ENCODE results near the gene RBM4B.

Gene RBM4B

DNA sequence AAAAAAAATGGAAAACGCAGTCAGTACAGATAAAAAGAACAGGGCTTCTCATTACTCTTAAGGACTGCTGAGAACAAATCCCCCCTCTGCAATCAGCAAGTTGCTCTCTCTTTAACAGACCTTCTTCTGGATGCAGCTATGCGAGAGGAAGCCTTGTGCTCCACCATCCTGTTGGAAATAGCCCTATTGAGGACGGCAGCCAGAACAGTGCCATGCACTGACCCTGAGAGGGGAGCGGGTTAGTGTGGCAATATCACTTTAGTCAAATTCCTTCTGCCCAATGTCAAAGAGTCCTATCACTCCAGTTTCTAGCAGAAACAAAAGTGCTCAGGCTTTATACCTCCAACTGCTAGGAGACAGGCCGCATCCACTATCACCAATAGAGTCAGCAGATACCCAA is 6.9 kb downstream of the RBM4B start:
- H3K27ac ChIP-seq = no peak overlapping the region
- no peaks in the 10 kb centered on the region for H3K27me3 ChIP-seq (ENCODE audit: control insufficient read depth, insufficient read depth, low read length)
- no peak overlapping the region for H3K4me2 ChIP-seq (ENCODE audit: low read length)
- H3K4me3 ChIP-seq (ENCODE audit: low read depth, low read length) = no peak overlapping the region
- H3K9ac ChIP-seq = no peak overlapping the region
- peaks cover 4% of the 10 kb centered on the region for H3K79me2 ChIP-seq
- no peaks in the 10 kb centered on the region for H3K9me3 ChIP-seq (ENCODE audit: control insufficient read depth, low read length)
- no peaks in the 10 kb centered on the region for H3K36me3 ChIP-seq (ENCODE audit: control insufficient read depth, insufficient read depth, low read length)
- TF ChIP-seq, protein P1, sequence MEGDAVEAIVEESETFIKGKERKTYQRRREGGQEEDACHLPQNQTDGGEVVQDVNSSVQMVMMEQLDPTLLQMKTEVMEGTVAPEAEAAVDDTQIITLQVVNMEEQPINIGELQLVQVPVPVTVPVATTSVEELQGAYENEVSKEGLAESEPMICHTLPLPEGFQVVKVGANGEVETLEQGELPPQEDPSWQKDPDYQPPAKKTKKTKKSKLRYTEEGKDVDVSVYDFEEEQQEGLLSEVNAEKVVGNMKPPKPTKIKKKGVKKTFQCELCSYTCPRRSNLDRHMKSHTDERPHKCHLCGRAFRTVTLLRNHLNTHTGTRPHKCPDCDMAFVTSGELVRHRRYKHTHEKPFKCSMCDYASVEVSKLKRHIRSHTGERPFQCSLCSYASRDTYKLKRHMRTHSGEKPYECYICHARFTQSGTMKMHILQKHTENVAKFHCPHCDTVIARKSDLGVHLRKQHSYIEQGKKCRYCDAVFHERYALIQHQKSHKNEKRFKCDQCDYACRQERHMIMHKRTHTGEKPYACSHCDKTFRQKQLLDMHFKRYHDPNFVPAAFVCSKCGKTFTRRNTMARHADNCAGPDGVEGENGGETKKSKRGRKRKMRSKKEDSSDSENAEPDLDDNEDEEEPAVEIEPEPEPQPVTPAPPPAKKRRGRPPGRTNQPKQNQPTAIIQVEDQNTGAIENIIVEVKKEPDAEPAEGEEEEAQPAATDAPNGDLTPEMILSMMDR (IDR thresholded peaks at IDR 0.05) = no peak
- no peaks in the 10 kb centered on the region for H3K4me1 ChIP-seq
- H2AFZ ChIP-seq = no peak overlapping the region

DNA sequence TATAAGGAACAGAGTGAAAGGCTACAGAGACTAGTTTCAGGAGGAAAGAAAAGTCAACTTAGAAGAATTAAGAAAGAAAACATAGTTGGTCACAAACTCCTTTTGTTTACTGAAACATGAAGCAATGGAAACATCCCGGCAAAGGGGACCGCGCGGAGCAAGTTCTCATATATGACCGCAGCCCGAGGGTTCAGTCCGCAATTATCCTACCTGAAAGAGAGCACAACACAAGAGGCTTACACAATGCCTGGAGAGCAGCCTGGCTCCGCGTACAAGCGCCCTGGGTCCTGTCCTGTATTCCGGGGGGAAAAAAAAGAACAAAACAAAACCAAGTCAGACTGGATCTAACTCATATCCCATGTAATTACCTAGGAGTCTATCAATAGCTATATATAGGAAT is 12.3 kb downstream of the RBM4B start:
- Histone ChIP-seq H3K79me2 (peaks cover 2% of the 10 kb centered on the region), H3K9ac (no peak overlapping the region), H3K9me3 (ENCODE audit: control insufficient read depth, low read length) (no peaks in the 10 kb centered on the region), H3K27ac (no peak overlapping the region), H2AFZ (no peak overlapping the region), H3K4me1 (no peaks in the 10 kb centered on the region), H3K4me2 (ENCODE audit: low read length) (no peak overlapping the region), H3K27me3 (ENCODE audit: control insufficient read depth, insufficient read depth, low read length) (no peaks in the 10 kb centered on the region), H3K4me3 (ENCODE audit: low read depth, low read length) (no peak overlapping the region), H3K36me3 (ENCODE audit: control insufficient read depth, insufficient read depth, low read length) (no peaks in the 10 kb centered on the region)
- TF ChIP-seq, protein P1 (IDR thresholded peaks at IDR 0.05) = no peak

DNA sequence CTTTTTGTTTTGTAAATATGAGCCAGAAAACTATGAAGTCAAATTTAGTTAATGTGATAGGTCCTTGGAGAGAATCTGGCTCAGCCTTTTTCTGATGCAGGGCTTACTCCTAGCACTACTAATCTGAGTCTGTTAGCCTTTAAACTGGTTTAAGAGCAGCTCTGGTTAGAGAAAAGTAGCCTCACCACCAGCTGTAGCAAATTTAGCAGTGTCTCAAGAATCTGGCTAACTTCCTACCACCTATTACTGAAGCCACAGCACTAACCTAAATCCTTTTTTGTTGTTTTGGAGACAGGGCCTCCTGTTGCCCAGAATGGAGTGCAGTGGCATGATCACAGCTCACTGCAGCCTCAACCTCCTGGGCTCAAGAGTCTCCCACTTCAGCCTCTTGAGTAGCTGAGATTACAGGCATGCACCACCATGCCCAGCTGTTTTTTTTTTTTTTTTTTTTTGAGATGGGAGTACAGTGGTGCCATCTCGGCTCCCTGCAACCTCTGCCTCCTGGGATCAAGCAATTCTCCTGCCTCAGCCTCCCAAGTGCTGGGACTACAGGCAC is 13.9 kb downstream of the RBM4B start:
- no peaks in the 10 kb centered on the region for H3K9me3 ChIP-seq (ENCODE audit: control insufficient read depth, low read length)
- no peak overlapping the region for H3K27ac ChIP-seq
- H3K36me3 ChIP-seq (ENCODE audit: control insufficient read depth, insufficient read depth, low read length) = no peaks in the 10 kb centered on the region
- no peaks in the 10 kb centered on the region for H3K4me1 ChIP-seq
- H3K9ac ChIP-seq = no peak overlapping the region
- H3K4me2 ChIP-seq (ENCODE audit: low read length) = no peak overlapping the region
- H3K4me3 ChIP-seq (ENCODE audit: low read depth, low read length) = no peak overlapping the region
- TF ChIP-seq, protein P1 (IDR thresholded peaks at IDR 0.05) = no peak
- H2AFZ ChIP-seq = no peak overlapping the region
- H3K27me3 ChIP-seq (ENCODE audit: control insufficient read depth, insufficient read depth, low read length) = no peaks in the 10 kb centered on the region
- H3K79me2 ChIP-seq = peaks cover 2% of the 10 kb centered on the region

DNA sequence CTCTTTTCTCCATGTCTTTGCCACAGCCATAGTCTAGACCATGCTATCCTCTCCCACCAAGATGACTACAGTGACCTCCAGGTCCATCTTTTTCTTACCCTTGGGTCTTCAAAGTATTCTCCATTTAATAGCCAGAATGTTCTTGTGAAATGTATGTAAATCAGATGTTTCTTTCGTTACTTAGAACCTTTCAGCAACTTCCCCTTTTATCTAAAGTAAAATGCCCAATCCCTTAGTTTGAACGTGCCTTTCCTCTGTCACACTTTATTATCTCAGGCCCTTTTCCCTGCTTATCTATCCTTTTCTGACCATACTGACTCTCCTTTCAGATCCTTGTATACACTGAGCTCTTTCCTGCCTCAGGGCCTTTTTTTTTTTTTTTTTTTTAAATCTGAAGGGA is 17.9 kb downstream of the RBM4B start:
- H3K4me2 ChIP-seq (ENCODE audit: low read length) = no peak overlapping the region
- no peaks in the 10 kb centered on the region for H3K36me3 ChIP-seq (ENCODE audit: control insufficient read depth, insufficient read depth, low read length)
- H3K4me3 ChIP-seq (ENCODE audit: low read depth, low read length) = no peak overlapping the region
- TF ChIP-seq, protein P1 (IDR thresholded peaks at IDR 0.05) = no peak
- H2AFZ ChIP-seq = no peak overlapping the region
- H3K4me1 ChIP-seq = no peaks in the 10 kb centered on the region
- peaks cover 3% of the 10 kb centered on the region for H3K79me2 ChIP-seq
- no peak overlapping the region for H3K27ac ChIP-seq
- H3K9ac ChIP-seq = no peak overlapping the region
- H3K9me3 ChIP-seq (ENCODE audit: control insufficient read depth, low read length) = no peaks in the 10 kb centered on the region
- H3K27me3 ChIP-seq (ENCODE audit: control insufficient read depth, insufficient read depth, low read length) = no peaks in the 10 kb centered on the region

DNA sequence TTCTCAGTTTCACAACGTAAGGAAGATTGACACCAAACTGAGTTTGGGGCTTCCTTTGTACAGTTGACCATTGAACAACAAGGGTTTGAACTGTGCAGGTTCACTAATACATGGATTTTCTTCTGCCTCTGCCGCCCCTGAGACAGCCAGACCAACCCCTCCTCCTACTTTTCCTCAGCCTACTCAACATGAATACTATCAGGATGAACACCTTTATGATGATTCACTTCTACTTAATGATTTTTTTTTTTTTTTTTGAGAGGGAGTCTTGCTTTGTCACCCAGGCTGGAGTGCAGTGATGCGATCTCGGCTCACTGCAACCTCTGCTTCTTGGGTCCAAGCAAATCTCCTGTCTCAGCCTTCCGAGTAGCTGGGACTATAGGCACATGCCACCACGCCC is 24.6 kb downstream of the RBM4B start:
- H3K4me3 ChIP-seq (ENCODE audit: low read depth, low read length) = no peak overlapping the region
- H3K27ac ChIP-seq = no peak overlapping the region
- H3K27me3 ChIP-seq (ENCODE audit: control insufficient read depth, insufficient read depth, low read length) = no peaks in the 10 kb centered on the region
- no peaks in the 10 kb centered on the region for H3K4me1 ChIP-seq
- H3K9me3 ChIP-seq (ENCODE audit: control insufficient read depth, low read length) = no peaks in the 10 kb centered on the region
- H3K4me2 ChIP-seq (ENCODE audit: low read length) = no peak overlapping the region
- no peaks in the 10 kb centered on the region for H3K36me3 ChIP-seq (ENCODE audit: control insufficient read depth, insufficient read depth, low read length)
- TF ChIP-seq, protein P1 (IDR thresholded peaks at IDR 0.05) = no peak
- H2AFZ ChIP-seq = no peak overlapping the region
- no peak overlapping the region for H3K9ac ChIP-seq
- H3K79me2 ChIP-seq = peaks cover 6% of the 10 kb centered on the region
